HL-60 (cell line): Measurements from ENCODE around the gene TRAF4.

Experiments
- DNase-seq, 2 experiments: peaks; one replicate each; pipeline ENCODE4 v3.0.0-alpha.2; 2010 to 2020; ENCODE audit warnings: low read depth in 1 of 2, low spot score in 1 of 2
- H3K27ac ChIP-seq: fragments of 250-450 bp; sonication (Bioruptor Pico); replicated peaks from 2 replicates; pipeline ENCODE4 v1.5.1; 2020; ENCODE audit warnings: mild to moderate bottlenecking, moderate library complexity
- H3K27me3 ChIP-seq: fragments of 250-450 bp; sonication (Bioruptor Pico); 2 replicates; pipeline ENCODE4 v1.5.1; 2021; ENCODE audit warnings: mild to moderate bottlenecking, moderate library complexity; ENCODE audit not compliant: insufficient read depth, poor library complexity, severe bottlenecking
- H3K4me3 ChIP-seq: replicated peaks from 2 replicates; pipeline ENCODE4 v1.5.1; 2011; ENCODE audit warnings: mild to moderate bottlenecking, control low read depth, low read length; ENCODE audit not compliant: insufficient read depth
- CTCF ChIP-seq: IDR thresholded peaks from one replicate; pipeline ENCODE4 v1.5.1; 2011; ENCODE audit warnings: low read length, control low read depth, inconsistent platforms; ENCODE audit not compliant: insufficient read depth
- GABPA ChIP-seq: IDR thresholded peaks from 2 replicates; pipeline ENCODE4 v1.6.1; 2012; ENCODE audit warnings: low read depth
- POLR2AphosphoS5 ChIP-seq: IDR thresholded peaks from 2 replicates; pipeline ENCODE4 v1.6.1; 2012; ENCODE audit warnings: low read depth
- REST ChIP-seq: IDR thresholded peaks from 2 replicates; pipeline ENCODE4 v1.6.1; 2012; ENCODE audit warnings: low read depth; ENCODE audit not compliant: insufficient replicate concordance
- SPI1 ChIP-seq: IDR thresholded peaks from 2 replicates; pipeline ENCODE4 v1.6.1; 2012; ENCODE audit warnings: low read depth, mild to moderate bottlenecking, borderline replicate concordance
- long read RNA-seq: library from polyadenylated mRNA; unstranded; transcript quantifications from one replicate; pipeline ENCODE4 v2.0.0, GENCODE V29; 2020

TRAF4 gene, protein sequence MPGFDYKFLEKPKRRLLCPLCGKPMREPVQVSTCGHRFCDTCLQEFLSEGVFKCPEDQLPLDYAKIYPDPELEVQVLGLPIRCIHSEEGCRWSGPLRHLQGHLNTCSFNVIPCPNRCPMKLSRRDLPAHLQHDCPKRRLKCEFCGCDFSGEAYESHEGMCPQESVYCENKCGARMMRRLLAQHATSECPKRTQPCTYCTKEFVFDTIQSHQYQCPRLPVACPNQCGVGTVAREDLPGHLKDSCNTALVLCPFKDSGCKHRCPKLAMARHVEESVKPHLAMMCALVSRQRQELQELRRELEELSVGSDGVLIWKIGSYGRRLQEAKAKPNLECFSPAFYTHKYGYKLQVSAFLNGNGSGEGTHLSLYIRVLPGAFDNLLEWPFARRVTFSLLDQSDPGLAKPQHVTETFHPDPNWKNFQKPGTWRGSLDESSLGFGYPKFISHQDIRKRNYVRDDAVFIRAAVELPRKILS
- long read RNA-seq, transcript TRAF4-201 (7 exons, 2,923 nt): major isoform, 8 of 11 reads
- long read RNA-seq, partial matches to known transcripts: 0 of 11 reads
- long read RNA-seq, other reads (novel, unspliced or antisense): 3 of 11 reads

DNA sequence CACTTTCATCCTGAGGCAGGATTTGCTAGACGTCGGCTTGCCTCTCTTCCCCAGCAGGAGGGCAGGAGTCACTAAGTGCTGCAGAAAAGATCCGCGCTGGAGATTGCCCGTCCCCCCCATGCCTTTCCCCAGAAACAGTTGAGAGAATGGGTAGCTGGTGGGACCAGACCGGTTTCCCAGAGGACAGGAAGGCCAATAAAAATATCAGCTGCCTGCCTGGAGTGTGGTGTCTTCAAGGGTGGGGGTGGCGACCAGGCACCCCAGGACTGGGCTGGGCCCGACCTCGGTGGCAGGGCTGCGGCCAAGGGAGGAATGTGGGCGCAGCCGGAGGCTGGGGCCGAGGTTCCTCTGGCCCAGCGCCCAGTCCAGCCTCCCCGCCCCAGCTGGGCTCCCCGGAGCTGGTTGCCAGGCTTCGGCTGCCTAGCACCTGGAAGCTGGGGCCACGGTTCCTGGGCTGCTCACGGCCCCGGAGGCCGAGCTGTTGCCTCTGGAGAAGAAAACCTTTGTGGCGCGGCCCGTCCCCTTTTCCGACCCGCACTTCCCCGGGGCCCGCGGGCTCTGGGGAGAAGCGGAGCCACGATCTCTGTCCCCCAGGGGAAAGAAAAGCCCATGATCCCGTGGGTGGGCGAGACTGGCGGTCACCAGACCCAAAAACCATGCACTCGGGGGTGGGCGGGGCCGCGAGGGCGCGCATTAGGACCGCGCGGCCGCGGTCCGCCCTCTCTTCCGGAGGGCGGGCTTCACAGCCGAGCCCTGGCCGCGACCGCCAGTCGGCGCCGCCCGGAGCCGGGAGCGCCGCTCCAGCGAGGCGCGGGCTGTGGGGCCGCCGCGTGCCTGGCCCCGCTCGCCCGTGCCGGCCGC lies at the start of gene TRAF4:
Gene TRAF4 (plus strand): TSS at position 769 of the 861 bp plus-strand sequence. CDS start 102 bp downstream, outside the sequence.
- peak; percentile 66 to 73 for DNase-seq
- no peaks in the 10 kb centered on the region for H3K27me3 ChIP-seq
- peak; percentile 13; the same call in 1 of the 2 replicates for TF ChIP-seq POLR2AphosphoS5
- TF ChIP-seq REST: no peak
- H3K27ac ChIP-seq: peak within 1 kb of the TSS; percentile 73
- H3K4me3 ChIP-seq: peak within 1 kb of the TSS; percentile 54

- no peaks in the 10 kb centered on the region for H3K27me3 ChIP-seq
Measured at GRCh38 chr17:28698253-28698941, 45.4 kb upstream of the TRAF4 start.

GRCh38 chr17:28700278-28700677 lies 43.5 kb upstream of the TRAF4 start:
- Histone ChIP-seq H3K27me3 (no peaks in the 10 kb centered on the region), H3K27ac (no peak overlapping the region)
- no peak for DNase-seq

More at GRCh38 chr17:28698253-28698941, 45.4 kb upstream of the TRAF4 start:
- DNase-seq: peak in 1 of 2 experiments; percentile 39
- H3K4me3 ChIP-seq: no peak overlapping the region
- H3K27ac ChIP-seq: no peak overlapping the region
- TF ChIP-seq SPI1 (peak; percentile 88), CTCF (no peak)

More at GRCh38 chr17:28700278-28700677, 43.5 kb upstream of the TRAF4 start:
- H3K4me3 ChIP-seq: no peak overlapping the region
- TF ChIP-seq REST: no peak
- no peak for TF ChIP-seq CTCF
- TF ChIP-seq SPI1: no peak
- TF ChIP-seq GABPA: no peak
